Subcutaneous abdominal adipose tissue (tissue), 5 donors: Measurements from ENCODE around the gene ZSCAN2.
"Not testable (repeated sequence)": the region's sequence is repeated elsewhere in the genome, so short reads cannot be mapped to it uniquely, and the experiment has no call there.

ENCODE experiments used
- H3K27ac ChIP-seq: one replicate; pipeline ENCODE4 v1.7.0; 2013; ENCODE audit warnings: low read depth, mild to moderate bottlenecking, inconsistent platforms, low read length, moderate library complexity
- H3K27me3 ChIP-seq, 5 donors: one replicate each; pipeline ENCODE4 v1.7.0; 2013; ENCODE audit warnings: low read length in 5 of 5, inconsistent platforms in 1 of 5; ENCODE audit not compliant: control insufficient read depth in 5 of 5, insufficient read depth in 4 of 5
- H3K36me3 ChIP-seq, 5 donors: one replicate each; pipeline ENCODE4 v1.7.0; 2013; ENCODE audit warnings: low read length in 5 of 5; ENCODE audit not compliant: control insufficient read depth in 5 of 5, insufficient read depth in 5 of 5
- H3K4me1 ChIP-seq, 5 donors: one replicate each; pipeline ENCODE4 v1.7.0; 2013; ENCODE audit warnings: low read length in 5 of 5, mild to moderate bottlenecking in 3 of 5, moderate library complexity in 1 of 5; ENCODE audit not compliant: control insufficient read depth in 5 of 5, insufficient read depth in 5 of 5
- H3K4me3 ChIP-seq, 5 donors: one replicate each; pipeline ENCODE4 v1.7.0; 2013; ENCODE audit warnings: low read length in 5 of 5, low read depth in 1 of 5
- H3K9ac ChIP-seq, 5 donors: one replicate each; pipeline ENCODE4 v1.7.0; 2013; ENCODE audit warnings: low read length in 5 of 5, mild to moderate bottlenecking in 4 of 5, moderate library complexity in 3 of 5
- H3K9me3 ChIP-seq, 5 donors: one replicate each; pipeline ENCODE4 v1.7.0; 2013; ENCODE audit warnings: low read length in 5 of 5; ENCODE audit not compliant: control insufficient read depth in 5 of 5
- donor health status: healthy.
- donor health status: healthy.
- donor health status: healthy.
- donor health status: healthy.
- donor health status: healthy.

The ZSCAN2 gene

GRCh38 chr15:84600687-84601554, at the start of gene ZSCAN2:
ZSCAN2 (plus strand) TSS chr15:84601009; CDS start chr15:84603928, 2,919 bp downstream.
- Histone ChIP-seq H3K9ac (peak within 1 kb of the TSS; percentile 32 to 90 (median 86)), H3K4me1 (peaks cover 1 to 61% (median 30%) of the 10 kb centered on the region in 5 donors), H3K4me3 (peak within 1 kb of the TSS; percentile 74 to 98 (median 93)), H3K36me3 (peaks cover 0 to 18% (median 11%) of the 10 kb centered on the region in 5 donors), H3K9me3 (no peaks in the 10 kb centered on the region), H3K27me3 (no peaks in the 10 kb centered on the region), H3K27ac (peak within 1 kb of the TSS; percentile 73)

- peaks cover 0 to 12% (median 0%) of the 10 kb centered on the region in 5 donors for H3K9me3 ChIP-seq
- not testable (repeated sequence) for H3K27me3 ChIP-seq, H3K4me1 ChIP-seq, H3K4me3 ChIP-seq, H3K9ac ChIP-seq, H3K27ac ChIP-seq
- peaks cover 0 to 21% (median 12%) of the 10 kb centered on the region in 5 donors for H3K36me3 ChIP-seq
Observed at GRCh38 chr15:84551624-84552023, 49.2 kb upstream of the ZSCAN2 start.

- H3K36me3 ChIP-seq, result peaks cover 0 to 21% (median 12%) of the 10 kb centered on the region in 5 donors
- H3K4me3 ChIP-seq, result no peak overlapping the region
- H3K4me1 ChIP-seq, result no peaks in the 10 kb centered on the region
- H3K27ac ChIP-seq, result no peak overlapping the region
- no peaks in the 10 kb centered on the region for H3K27me3 ChIP-seq
- peaks cover 0 to 11% (median 0%) of the 10 kb centered on the region in 5 donors for H3K9me3 ChIP-seq
- H3K9ac ChIP-seq, result no peak overlapping the region
Observed at GRCh38 chr15:84552896-84553295, 47.9 kb upstream of the ZSCAN2 start.

GRCh38 chr15:84556690-84557089, 44.1 kb upstream of the ZSCAN2 start:
- not testable (repeated sequence) for H3K4me1 ChIP-seq

GRCh38 chr15:84568021-84568420, 32.8 kb upstream of the ZSCAN2 start:
- not testable (repeated sequence) for H3K4me3 ChIP-seq, H3K27ac ChIP-seq, H3K27me3 ChIP-seq, H3K9me3 ChIP-seq, H3K9ac ChIP-seq, H3K36me3 ChIP-seq
- H3K4me1 ChIP-seq, result peaks cover 0 to 12% (median 8%) of the 10 kb centered on the region in 5 donors

More at GRCh38 chr15:84556690-84557089, 44.1 kb upstream of the ZSCAN2 start:
- H3K9me3 ChIP-seq, H3K9ac ChIP-seq, H3K27ac ChIP-seq, H3K27me3 ChIP-seq, H3K4me3 ChIP-seq: not testable (repeated sequence)
- peaks cover 0 to 12% (median 3%) of the 10 kb centered on the region in 5 donors for H3K36me3 ChIP-seq

GRCh38 chr15:84570164-84570735, 30.6 kb upstream of the ZSCAN2 start:
- peak overlapping the region; percentile 77 to 88 (median 80) for H3K4me3 ChIP-seq
- no peaks in the 10 kb centered on the region for H3K9me3 ChIP-seq
- H3K27ac ChIP-seq, result peak overlapping the region; percentile 92
- H3K9ac ChIP-seq, result peak overlapping the region; percentile 77 to 93 (median 90)
- H3K36me3 ChIP-seq, result peaks cover 0 to 3% (median 0%) of the 10 kb centered on the region in 5 donors
- H3K27me3 ChIP-seq, result no peaks in the 10 kb centered on the region
- peaks cover 0 to 12% (median 8%) of the 10 kb centered on the region in 5 donors for H3K4me1 ChIP-seq

- H3K27me3 ChIP-seq, result no peaks in the 10 kb centered on the region
- no peaks in the 10 kb centered on the region for H3K9me3 ChIP-seq
- no peak overlapping the region for H3K27ac ChIP-seq
Observed at GRCh38 chr15:84572231-84572630, 28.6 kb upstream of the ZSCAN2 start.

GRCh38 chr15:84575493-84575892, 25.3 kb upstream of the ZSCAN2 start:
- no peaks in the 10 kb centered on the region for H3K36me3 ChIP-seq
- H3K4me1 ChIP-seq, result peaks cover 0 to 2% (median 0%) of the 10 kb centered on the region in 5 donors
- H3K27ac ChIP-seq, result no peak overlapping the region
- no peaks in the 10 kb centered on the region for H3K9me3 ChIP-seq
- H3K27me3 ChIP-seq, result no peaks in the 10 kb centered on the region
- H3K4me3 ChIP-seq, result no peak overlapping the region
- no peak overlapping the region for H3K9ac ChIP-seq

More at GRCh38 chr15:84572231-84572630, 28.6 kb upstream of the ZSCAN2 start:
- H3K9ac ChIP-seq, result no peak overlapping the region
- no peak overlapping the region for H3K4me3 ChIP-seq
- H3K36me3 ChIP-seq, result peaks cover 0 to 3% (median 0%) of the 10 kb centered on the region in 5 donors
- peaks cover 0 to 12% (median 8%) of the 10 kb centered on the region in 5 donors for H3K4me1 ChIP-seq

GRCh38 chr15:84577891-84578290, 22.9 kb upstream of the ZSCAN2 start:
- H3K4me3 ChIP-seq, H3K4me1 ChIP-seq, H3K36me3 ChIP-seq, H3K27ac ChIP-seq, H3K9me3 ChIP-seq, H3K9ac ChIP-seq, H3K27me3 ChIP-seq: not testable (repeated sequence)

GRCh38 chr15:84579261-84579721, 21.5 kb upstream of the ZSCAN2 start:
- H3K36me3 ChIP-seq, H3K27me3 ChIP-seq, H3K4me3 ChIP-seq, H3K27ac ChIP-seq, H3K9ac ChIP-seq, H3K9me3 ChIP-seq, H3K4me1 ChIP-seq: not testable (repeated sequence)
